Endothelial cell of umbilical vein (primary cell): ENCODE results near the gene AP1B1. TPM values are rescaled to one million over a fixed set of nuclear protein-coding genes. Genes with fewer than 3 reads are reported as not detected.

Source experiments
- BruUV-seq: library from RNA; stranded (reverse); fragments of 400-500 nt; replicated peaks from 2 replicates; lab custom pipeline; 2021; lab: Mats Ljungman, UMichigan
- CTCF ChIA-PET: fragments of 300-600, 350-600 bp; sonication (Branson Sonifier 250); formaldehyde crosslinking; loops from one replicate; lab custom pipeline; 2021; ENCODE audit warnings: antibody characterized with exemption, inconsistent platforms; lab: Charles Lee
- POLR2A ChIA-PET: fragments of 300-600, 350-600 bp; sonication (Branson Sonifier 250); formaldehyde crosslinking; loops from one replicate; lab custom pipeline; 2021; ENCODE audit warnings: antibody characterized with exemption, inconsistent platforms; lab: Charles Lee
- DNase-seq: peaks from one replicate; pipeline ENCODE4 v3.0.0-alpha.2; 2011; ENCODE audit warnings: low read depth, low spot score
- FAIRE-seq: peaks from 2 replicates; lab custom pipeline; 2011; peaks lifted over from hg19 to GRCh38; lab: Jason Lieb, UNC
- H2AFZ ChIP-seq: 2 replicates; pipeline ENCODE4 v1.6.0; 2012; ENCODE audit warnings: low read depth, low read length, control low read depth, inconsistent platforms
- H3K27ac ChIP-seq: 2 replicates; pipeline ENCODE4 v1.5.1; 2011; ENCODE audit warnings: low read depth, mild to moderate bottlenecking, control low read depth, low read length, moderate library complexity; ENCODE audit not compliant: insufficient read depth
- H3K27me3 ChIP-seq, 2 experiments: 2 replicates each; pipeline versions ENCODE4 v1.6.0 to v1.6.1; 2011; ENCODE audit warnings: low read length in 2 of 2, mixed read lengths in 1 of 2; ENCODE audit not compliant: control insufficient read depth in 2 of 2, insufficient read depth in 2 of 2
- H3K36me3 ChIP-seq, 2 experiments: 2 replicates in 1 of 2; 3 replicates in 1 of 2; pipeline ENCODE4 v1.5.1; 2011; ENCODE audit warnings: low read length in 2 of 2, mild to moderate bottlenecking in 1 of 2, moderate library complexity in 1 of 2; ENCODE audit not compliant: control insufficient read depth in 2 of 2, insufficient read depth in 2 of 2; ENCODE audit errors: extremely low read depth in 1 of 2
- H3K4me1 ChIP-seq: 3 replicates; pipeline ENCODE4 v1.5.1; 2011; ENCODE audit warnings: mild to moderate bottlenecking, low read length; ENCODE audit not compliant: control insufficient read depth, insufficient read depth; ENCODE audit errors: extremely low read depth
- H3K4me2 ChIP-seq: 2 replicates; pipeline ENCODE4 v1.6.1; 2011; ENCODE audit warnings: low read length, control low read depth, mixed read lengths; ENCODE audit not compliant: insufficient read depth
- H3K4me3 ChIP-seq, 3 experiments: fragments of 200-600 bp in 1 of 3; sonication (generic), shearing (Covaris generic) in 1 of 3; replicated peaks in 1 of 3; 2 replicates each; pipeline ENCODE4 v1.5.1; 2011 to 2016; ENCODE audit warnings: control low read depth in 3 of 3, low read length in 3 of 3, mild to moderate bottlenecking in 2 of 3, inconsistent platforms in 1 of 3, low read depth in 1 of 3, moderate library complexity in 1 of 3; ENCODE audit not compliant: insufficient read depth in 1 of 3
- H3K79me2 ChIP-seq: 2 replicates; pipeline ENCODE4 v1.6.0; 2012; ENCODE audit warnings: low read length, inconsistent platforms; ENCODE audit not compliant: control insufficient read depth, insufficient read depth
- H3K9ac ChIP-seq: replicated peaks from 2 replicates; pipeline ENCODE3; 2011; ENCODE audit warnings: low read length, control low read depth; ENCODE audit not compliant: insufficient read depth; ENCODE audit errors: extremely low read depth
- H3K9me1 ChIP-seq: replicated peaks from 3 replicates; pipeline ENCODE4 v1.6.0; 2011; ENCODE audit warnings: mild to moderate bottlenecking, low read length; ENCODE audit not compliant: control insufficient read depth, insufficient read depth; ENCODE audit errors: extremely low read depth
- H3K9me3 ChIP-seq: replicated peaks from 2 replicates; pipeline ENCODE4 v1.5.1; 2012; ENCODE audit warnings: low read length, inconsistent platforms; ENCODE audit not compliant: control insufficient read depth, insufficient read depth
- H4K20me1 ChIP-seq: replicated peaks from 2 replicates; pipeline ENCODE3; 2011; ENCODE audit warnings: mild to moderate bottlenecking, low read length; ENCODE audit not compliant: control insufficient read depth, insufficient read depth; ENCODE audit errors: extremely low read depth
- CTCF ChIP-seq, 2 donors: IDR thresholded peaks; 1 replicate in 1 of 2; 2 replicates in 1 of 2; pipeline ENCODE4 v1.5.1; 2011; ENCODE audit warnings: low read length in 2 of 2, mild to moderate bottlenecking in 2 of 2, moderate library complexity in 2 of 2, control low read depth in 1 of 2, inconsistent platforms in 1 of 2, low read depth in 1 of 2; ENCODE audit not compliant: insufficient read depth in 1 of 2; ENCODE audit errors: extremely low read depth in 1 of 2
- EZH2 ChIP-seq: IDR thresholded peaks from 2 replicates; pipeline ENCODE4 v1.6.1; 2012; ENCODE audit warnings: borderline replicate concordance, low read depth, mild to moderate bottlenecking, moderate library complexity, low read length, inconsistent platforms; ENCODE audit not compliant: severe bottlenecking
- FOS ChIP-seq: IDR thresholded peaks from 2 replicates; pipeline ENCODE4 v1.6.1; 2011; ENCODE audit warnings: mild to moderate bottlenecking, low read length, moderate library complexity, borderline replicate concordance; ENCODE audit not compliant: insufficient read depth
- GATA2 ChIP-seq: IDR thresholded peaks from 2 replicates; pipeline ENCODE4 v1.7.0; 2011; ENCODE audit warnings: low read depth, mild to moderate bottlenecking, moderate library complexity, mixed read lengths, low read length; ENCODE audit not compliant: insufficient read length, insufficient read depth
- JUN ChIP-seq: IDR thresholded peaks from 2 replicates; pipeline ENCODE4 v1.6.1; 2011; ENCODE audit warnings: borderline replicate concordance, low read depth; ENCODE audit not compliant: insufficient read length, insufficient read depth
- MAX ChIP-seq: IDR thresholded peaks from 2 replicates; pipeline ENCODE4 v1.6.1; 2011; ENCODE audit not compliant: insufficient read depth, insufficient read length
- MYC ChIP-seq: IDR thresholded peaks from one replicate; pipeline ENCODE4 v1.6.1; 2011; ENCODE audit warnings: mild to moderate bottlenecking, low read depth, low read length
- POLR2A ChIP-seq: IDR thresholded peaks from 2 replicates; pipeline ENCODE4 v1.6.1; 2012; ENCODE audit warnings: low read depth, mild to moderate bottlenecking, control low read depth, low read length
- POLR2AphosphoS5 ChIP-seq: IDR thresholded peaks from 2 replicates; pipeline ENCODE4 v1.6.1; 2012; ENCODE audit warnings: low read depth, mild to moderate bottlenecking, control low read depth, low read length, moderate library complexity; ENCODE audit not compliant: insufficient read depth
- dilution Hi-C: fragments of 300-500 bp; cut with MboI; formaldehyde crosslinking; loops from one replicate; pipeline ENCODE4 v1.15.0; 2019; ENCODE audit warnings: low sequenced_read_pairs; ENCODE audit not compliant: extremely low pct_ligation_motif_present
- intact Hi-C: fragments of 100-400 bp; cut with micrococcal nuclease; formaldehyde crosslinking; loops from one replicate; pipeline ENCODE4 v1.10.0; 2022
- polyA plus RNA-seq, 4 experiments: library from polyadenylated mRNA; depleted of rRNA in 3 of 4; stranded (reverse) in 3 of 4; unstranded in 1 of 4; fragments of >200 nt; gene quantifications; 2 replicates each; pipeline versions ENCODE4 v1.2.1 to v1.2.3, GENCODE V29; 2011 to 2012; ENCODE audit warnings: missing spikeins in 1 of 4
- total RNA-seq: library from RNA; stranded (reverse); gene quantifications from 2 replicates; pipeline ENCODE4 v1.2.3, GENCODE V29; 2021

AP1B1 gene
- total and polyA plus RNA-seq, 2 donors (not counting 3 experiments of a cell fraction or from before 2014, with no cell fraction given): 107 to 131 TPM

- Histone ChIP-seq H3K9ac (no peak overlapping the region), H3K36me3 (peaks cover 17 to 33% of the 10 kb centered on the region in 2 experiments), H3K27me3 (no peaks in the 10 kb centered on the region), H3K79me2 (no peaks in the 10 kb centered on the region), H2AFZ (no peak overlapping the region), H4K20me1 (no peaks in the 10 kb centered on the region), H3K9me1 (no peaks in the 10 kb centered on the region), H3K4me2 (no peak overlapping the region), H3K27ac (no peak overlapping the region), H3K9me3 (no peaks in the 10 kb centered on the region), H3K4me3 (no peak overlapping the region), H3K4me1 (no peaks in the 10 kb centered on the region)
- TF ChIP-seq JUN (no peak), MYC (no peak), EZH2 (no peak), FOS (no peak), CTCF (IDR thresholded peaks at IDR 0.05; ENCODE audit: extremely low read depth in 1 of 2, insufficient read depth in 1 of 2, low read depth in 1 of 2, low read length in 2 of 2) (no peak), GATA2 (no peak), POLR2AphosphoS5 (no peak), POLR2A (no peak), MAX (no peak)
- dilution Hi-C loops: no loop called here
- FAIRE-seq (no peak), DNase-seq (no peak)
- CTCF ChIA-PET: interaction anchor here (0.6 to 2.0 kb wide), 4 partner anchors 11 to 195 kb away, joined by 3 to 13 read pairs (median 6); no protein-coding TSS in a partner anchor
- no TSS peak for BruUV-seq
- intact Hi-C loops: no loop called here
- POLR2A ChIA-PET: no interaction called here
Observed at GRCh38 chr22:29301716-29302401, 86.5 kb downstream of the AP1B1 start.
